ENCODE data around the gene PCDH7. TPM values are rescaled to one million over a fixed set of nuclear protein-coding genes. Genes with fewer than 3 reads are reported as not detected.

PCDH7 gene
- total and polyA plus RNA-seq, 2 experiments from 2014 or later: 2.4 to 10.8 TPM

DNA sequence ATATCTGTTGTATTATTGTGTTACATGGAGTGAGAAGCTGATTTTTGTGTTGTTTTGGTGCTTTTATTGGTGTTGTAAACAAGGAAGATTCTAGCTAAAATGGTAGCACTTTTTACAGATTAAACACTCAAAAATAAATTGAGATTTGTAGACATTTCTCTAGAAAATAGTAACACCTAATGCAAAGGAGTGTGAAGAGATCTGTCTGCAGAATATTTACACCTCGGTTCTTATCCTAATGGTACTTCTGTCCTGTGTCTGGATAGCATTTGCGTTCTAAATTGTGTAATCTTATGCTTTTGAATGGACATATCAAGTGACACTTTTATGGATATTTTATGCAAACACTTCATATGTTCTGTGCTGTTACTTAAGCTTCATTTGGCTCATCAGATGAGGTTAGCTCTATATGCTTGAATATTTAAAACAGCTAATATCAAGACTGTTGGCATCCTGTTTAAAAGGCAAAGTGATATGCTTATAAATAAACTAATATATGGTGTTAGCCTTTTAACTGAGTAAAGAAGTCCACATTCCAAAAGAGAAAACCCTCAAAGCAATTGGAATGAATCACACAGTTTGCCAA is 6.0 kb downstream of the PCDH7 start (continued):
- TF ChIP-seq NANOG (IDR thresholded peaks at IDR 0.05; ENCODE audit: borderline replicate concordance): no peak
- TF ChIP-seq POLR2AphosphoS5 (IDR thresholded peaks at IDR 0.05; ENCODE audit: low read depth): no peak

GRCh38 chr4:30727409-30727808 is 7.2 kb downstream of the PCDH7 start:
- H3K4me1 Mint-ChIP-seq: peaks cover 10% of the 10 kb centered on the region

More at GRCh38 chr4:30727409-30727808, 7.2 kb downstream of the PCDH7 start:
- Histone ChIP-seq H3K79me2 (replicated peaks; ENCODE audit: insufficient read depth) (no peaks in the 10 kb centered on the region; the same call in 1 of the 2 replicates), H3K4me3 (no peak overlapping the region), H3K27me3 (ENCODE audit: insufficient read depth) (peaks cover 25% of the 10 kb centered on the region), H3K9me2 (ENCODE audit: insufficient read depth) (no peaks in the 10 kb centered on the region), H3F3A (replicated peaks; ENCODE audit: low read depth) (no peaks in the 10 kb centered on the region), H3K4me1 (ENCODE audit: insufficient read depth) (peaks cover 9% of the 10 kb centered on the region; the same call in 1 of the 2 replicates), H3K27ac (ENCODE audit: low read depth) (no peak overlapping the region), H3K36me3 (ENCODE audit: insufficient read depth) (no peaks in the 10 kb centered on the region), H4K20me1 (replicated peaks; ENCODE audit: insufficient read depth) (peaks cover 4% of the 10 kb centered on the region; the same call in 1 of the 2 replicates), H2AFZ (no peak overlapping the region), H3K4me2 (no peak overlapping the region)
- no peak for ATAC-seq
- TF ChIP-seq ETS1 (IDR thresholded peaks at IDR 0.05) (no peak), CTCF (conservative IDR thresholded peaks at IDR 0.05; ENCODE audit: low read depth in 2 of 2) (no peak), EZH2phosphoT487 (IDR thresholded peaks at IDR 0.05; ENCODE audit: unreplicated experiment) (no peak), NANOG (IDR thresholded peaks at IDR 0.05; ENCODE audit: borderline replicate concordance) (no peak), CREB1 (CRISPR knock-in tag; IDR thresholded peaks at IDR 0.05; ENCODE audit: low read depth) (no peak), EZH2 (IDR thresholded peaks at IDR 0.05; ENCODE audit: low read depth, unreplicated experiment) (no peak), ZNF331 (CRISPR knock-in tag; IDR thresholded peaks at IDR 0.05; ENCODE audit: low read depth) (no peak), STAT1 (IDR thresholded peaks at IDR 0.05; ENCODE audit: unreplicated experiment) (no peak)
- TF ChIP-seq, protein P1, sequence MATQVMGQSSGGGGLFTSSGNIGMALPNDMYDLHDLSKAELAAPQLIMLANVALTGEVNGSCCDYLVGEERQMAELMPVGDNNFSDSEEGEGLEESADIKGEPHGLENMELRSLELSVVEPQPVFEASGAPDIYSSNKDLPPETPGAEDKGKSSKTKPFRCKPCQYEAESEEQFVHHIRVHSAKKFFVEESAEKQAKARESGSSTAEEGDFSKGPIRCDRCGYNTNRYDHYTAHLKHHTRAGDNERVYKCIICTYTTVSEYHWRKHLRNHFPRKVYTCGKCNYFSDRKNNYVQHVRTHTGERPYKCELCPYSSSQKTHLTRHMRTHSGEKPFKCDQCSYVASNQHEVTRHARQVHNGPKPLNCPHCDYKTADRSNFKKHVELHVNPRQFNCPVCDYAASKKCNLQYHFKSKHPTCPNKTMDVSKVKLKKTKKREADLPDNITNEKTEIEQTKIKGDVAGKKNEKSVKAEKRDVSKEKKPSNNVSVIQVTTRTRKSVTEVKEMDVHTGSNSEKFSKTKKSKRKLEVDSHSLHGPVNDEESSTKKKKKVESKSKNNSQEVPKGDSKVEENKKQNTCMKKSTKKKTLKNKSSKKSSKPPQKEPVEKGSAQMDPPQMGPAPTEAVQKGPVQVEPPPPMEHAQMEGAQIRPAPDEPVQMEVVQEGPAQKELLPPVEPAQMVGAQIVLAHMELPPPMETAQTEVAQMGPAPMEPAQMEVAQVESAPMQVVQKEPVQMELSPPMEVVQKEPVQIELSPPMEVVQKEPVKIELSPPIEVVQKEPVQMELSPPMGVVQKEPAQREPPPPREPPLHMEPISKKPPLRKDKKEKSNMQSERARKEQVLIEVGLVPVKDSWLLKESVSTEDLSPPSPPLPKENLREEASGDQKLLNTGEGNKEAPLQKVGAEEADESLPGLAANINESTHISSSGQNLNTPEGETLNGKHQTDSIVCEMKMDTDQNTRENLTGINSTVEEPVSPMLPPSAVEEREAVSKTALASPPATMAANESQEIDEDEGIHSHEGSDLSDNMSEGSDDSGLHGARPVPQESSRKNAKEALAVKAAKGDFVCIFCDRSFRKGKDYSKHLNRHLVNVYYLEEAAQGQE (IDR thresholded peaks at IDR 0.05; ENCODE audit: unreplicated experiment): no peak
- TF ChIP-seq, protein P2, sequence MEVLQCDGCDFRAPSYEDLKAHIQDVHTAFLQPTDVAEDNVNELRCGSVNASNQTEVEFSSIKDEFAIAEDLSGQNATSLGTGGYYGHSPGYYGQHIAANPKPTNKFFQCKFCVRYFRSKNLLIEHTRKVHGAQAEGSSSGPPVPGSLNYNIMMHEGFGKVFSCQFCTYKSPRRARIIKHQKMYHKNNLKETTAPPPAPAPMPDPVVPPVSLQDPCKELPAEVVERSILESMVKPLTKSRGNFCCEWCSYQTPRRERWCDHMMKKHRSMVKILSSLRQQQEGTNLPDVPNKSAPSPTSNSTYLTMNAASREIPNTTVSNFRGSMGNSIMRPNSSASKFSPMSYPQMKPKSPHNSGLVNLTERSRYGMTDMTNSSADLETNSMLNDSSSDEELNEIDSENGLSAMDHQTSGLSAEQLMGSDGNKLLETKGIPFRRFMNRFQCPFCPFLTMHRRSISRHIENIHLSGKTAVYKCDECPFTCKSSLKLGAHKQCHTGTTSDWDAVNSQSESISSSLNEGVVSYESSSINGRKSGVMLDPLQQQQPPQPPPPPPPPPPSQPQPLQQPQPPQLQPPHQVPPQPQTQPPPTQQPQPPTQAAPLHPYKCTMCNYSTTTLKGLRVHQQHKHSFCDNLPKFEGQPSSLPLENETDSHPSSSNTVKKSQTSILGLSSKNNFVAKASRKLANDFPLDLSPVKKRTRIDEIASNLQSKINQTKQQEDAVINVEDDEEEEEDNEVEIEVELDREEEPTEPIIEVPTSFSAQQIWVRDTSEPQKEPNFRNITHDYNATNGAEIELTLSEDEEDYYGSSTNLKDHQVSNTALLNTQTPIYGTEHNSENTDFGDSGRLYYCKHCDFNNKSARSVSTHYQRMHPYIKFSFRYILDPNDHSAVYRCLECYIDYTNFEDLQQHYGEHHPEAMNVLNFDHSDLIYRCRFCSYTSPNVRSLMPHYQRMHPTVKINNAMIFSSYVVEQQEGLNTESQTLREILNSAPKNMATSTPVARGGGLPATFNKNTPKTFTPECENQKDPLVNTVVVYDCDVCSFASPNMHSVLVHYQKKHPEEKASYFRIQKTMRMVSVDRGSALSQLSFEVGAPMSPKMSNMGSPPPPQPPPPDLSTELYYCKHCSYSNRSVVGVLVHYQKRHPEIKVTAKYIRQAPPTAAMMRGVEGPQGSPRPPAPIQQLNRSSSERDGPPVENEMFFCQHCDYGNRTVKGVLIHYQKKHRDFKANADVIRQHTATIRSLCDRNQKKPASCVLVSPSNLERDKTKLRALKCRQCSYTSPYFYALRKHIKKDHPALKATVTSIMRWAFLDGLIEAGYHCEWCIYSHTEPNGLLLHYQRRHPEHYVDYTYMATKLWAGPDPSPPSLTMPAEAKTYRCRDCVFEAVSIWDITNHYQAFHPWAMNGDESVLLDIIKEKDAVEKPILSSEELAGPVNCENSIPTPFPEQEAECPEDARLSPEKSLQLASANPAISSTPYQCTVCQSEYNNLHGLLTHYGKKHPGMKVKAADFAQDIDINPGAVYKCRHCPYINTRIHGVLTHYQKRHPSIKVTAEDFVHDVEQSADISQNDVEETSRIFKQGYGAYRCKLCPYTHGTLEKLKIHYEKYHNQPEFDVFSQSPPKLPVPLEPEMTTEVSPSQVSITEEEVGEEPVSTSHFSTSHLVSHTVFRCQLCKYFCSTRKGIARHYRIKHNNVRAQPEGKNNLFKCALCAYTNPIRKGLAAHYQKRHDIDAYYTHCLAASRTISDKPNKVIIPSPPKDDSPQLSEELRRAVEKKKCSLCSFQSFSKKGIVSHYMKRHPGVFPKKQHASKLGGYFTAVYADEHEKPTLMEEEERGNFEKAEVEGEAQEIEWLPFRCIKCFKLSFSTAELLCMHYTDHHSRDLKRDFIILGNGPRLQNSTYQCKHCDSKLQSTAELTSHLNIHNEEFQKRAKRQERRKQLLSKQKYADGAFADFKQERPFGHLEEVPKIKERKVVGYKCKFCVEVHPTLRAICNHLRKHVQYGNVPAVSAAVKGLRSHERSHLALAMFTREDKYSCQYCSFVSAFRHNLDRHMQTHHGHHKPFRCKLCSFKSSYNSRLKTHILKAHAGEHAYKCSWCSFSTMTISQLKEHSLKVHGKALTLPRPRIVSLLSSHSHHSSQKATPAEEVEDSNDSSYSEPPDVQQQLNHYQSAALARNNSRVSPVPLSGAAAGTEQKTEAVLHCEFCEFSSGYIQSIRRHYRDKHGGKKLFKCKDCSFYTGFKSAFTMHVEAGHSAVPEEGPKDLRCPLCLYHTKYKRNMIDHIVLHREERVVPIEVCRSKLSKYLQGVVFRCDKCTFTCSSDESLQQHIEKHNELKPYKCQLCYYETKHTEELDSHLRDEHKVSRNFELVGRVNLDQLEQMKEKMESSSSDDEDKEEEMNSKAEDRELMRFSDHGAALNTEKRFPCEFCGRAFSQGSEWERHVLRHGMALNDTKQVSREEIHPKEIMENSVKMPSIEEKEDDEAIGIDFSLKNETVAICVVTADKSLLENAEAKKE (CRISPR knock-in tag; IDR thresholded peaks at IDR 0.05): no peak
- Mint-ChIP-seq H3K4me3 (no peak overlapping the region), H3K27me3 (ENCODE audit: insufficient read depth, low read depth, poor library complexity) (peaks cover 20% of the 10 kb centered on the region), H3K36me3 (ENCODE audit: low read depth) (no peaks in the 10 kb centered on the region), H3K27ac (no peak overlapping the region), H3K9me3 (peaks cover 4% of the 10 kb centered on the region; the same call in 2 of the 3 replicates)
- no peak for DNase-seq (ENCODE audit: low spot score)
